ENCODE measurements around the gene CENPX. TPM values are rescaled to one million over a fixed set of nuclear protein-coding genes. Genes with fewer than 3 reads are reported as not detected.
A peak's percentile ranks its signal among the peaks of the same experiment; 100 is the strongest.

CENPX gene
- total and polyA plus RNA-seq, 10 donors = 25.4 to 91.8 (median 32.9) TPM

GRCh38 chr17:81976332-81977210 is 46.1 kb downstream of the CENPX start:
- TF ChIP-seq POLR2AphosphoS5 (IDR thresholded peaks at IDR 0.05) (no peak), POLR2A (IDR thresholded peaks at IDR 0.05) (no peak), CTCF (IDR thresholded peaks at IDR 0.05 in 8 of 11, conservative IDR thresholded peaks at IDR 0.05 in 3 of 11) (no peak)
- WGBS, 5 donors = 20 to 29% (median 26%) methylated on average over 24 to 30 of the region's 30 CpGs

GRCh38 chr17:81973432-81973831 is 49.2 kb downstream of the CENPX start:
- Histone ChIP-seq H3K4me1 (peaks cover 3 to 32% (median 16%) of the 10 kb centered on the region in 6 donors), H3K9me3 (peaks cover 0 to 10% (median 0%) of the 10 kb centered on the region in 8 donors), H3K27ac (no peak overlapping the region), H3K27me3 (replicated peaks in 1 of 7) (peaks cover 0 to 11% (median 0%) of the 10 kb centered on the region in 7 donors), H3K36me3 (no peaks in the 10 kb centered on the region), H3K4me3 (no peak overlapping the region)
- no peak for DNase-seq
- intact Hi-C loops (cut with DNase I; ENCODE audit: low total_unique reads) = no loop called here
- no peak for TF ChIP-seq POLR2A (IDR thresholded peaks at IDR 0.05)
- TF ChIP-seq CTCF (IDR thresholded peaks at IDR 0.05 in 8 of 11, conservative IDR thresholded peaks at IDR 0.05 in 3 of 11) = no peak
- no peak for TF ChIP-seq POLR2AphosphoS5 (IDR thresholded peaks at IDR 0.05)

More at GRCh38 chr17:81976332-81977210, 46.1 kb downstream of the CENPX start:
- peaks cover 0 to 26% (median 2%) of the 10 kb centered on the region in 6 donors for H3K36me3 ChIP-seq
- H3K27ac ChIP-seq = peak overlapping the region; percentile 85 to 98 (median 97)
- peak; percentile 87 for DNase-seq
- intact Hi-C loops (cut with DNase I; ENCODE audit: low total_unique reads) = no loop called here
- H3K9me3 ChIP-seq = peaks cover 0 to 10% (median 0%) of the 10 kb centered on the region in 8 donors
- peak overlapping the region; percentile 84 to 97 (median 93) for H3K4me3 ChIP-seq
- peaks cover 7 to 52% (median 30%) of the 10 kb centered on the region in 6 donors for H3K4me1 ChIP-seq
- H3K27me3 ChIP-seq (replicated peaks in 1 of 7) = no peaks in the 10 kb centered on the region

- no peak overlapping the region for H3K4me3 ChIP-seq
- H3K4me1 ChIP-seq = peaks cover 18 to 39% (median 24%) of the 10 kb centered on the region in 6 donors
- no peak for DNase-seq
- H3K9me3 ChIP-seq = peaks cover 0 to 10% (median 0%) of the 10 kb centered on the region in 8 donors
- 86 to 91% (median 88%) methylated on average over 11 to 12 of the region's 12 CpGs for WGBS, 5 donors
- intact Hi-C loops (cut with DNase I; ENCODE audit: low total_unique reads) = no loop called here
- no peak overlapping the region for H3K27ac ChIP-seq
- no peaks in the 10 kb centered on the region for H3K36me3 ChIP-seq
- TF ChIP-seq POLR2AphosphoS5 (IDR thresholded peaks at IDR 0.05) (no peak), CTCF (IDR thresholded peaks at IDR 0.05 in 8 of 11, conservative IDR thresholded peaks at IDR 0.05 in 3 of 11) (no peak), POLR2A (IDR thresholded peaks at IDR 0.05) (no peak)
- peaks cover 0 to 44% (median 13%) of the 10 kb centered on the region in 7 donors for H3K27me3 ChIP-seq (replicated peaks in 1 of 7)
Measured at GRCh38 chr17:81968850-81969812, 53.5 kb downstream of the CENPX start.

Other genes with a start within 250 kb of the CENPX start
- under 1 TPM in 1 of 7 donors, not detected in 6; 0.37 TPM for gene GCGR, start 218.7 kb downstream of the CENPX start, total RNA-seq
- gene GCGR, start 218.7 kb downstream of the CENPX start, polyA plus RNA-seq = under 1 TPM; 0.06 to 0.15 (median 0.13) TPM
- 10 to 100 TPM; 47.5 to 71.3 (median 52.6) TPM for gene MCRIP1, start 189.6 kb downstream of the CENPX start, total RNA-seq
- 100 to 1,000 TPM in 2 of 3 donors, 10 to 100 TPM in 1; 75.9 to 182 (median 111) TPM for gene MCRIP1, start 189.6 kb downstream of the CENPX start, polyA plus RNA-seq
- gene PPP1R27, start 187.8 kb downstream of the CENPX start, total RNA-seq = not detected
- under 1 TPM in 2 of 3 donors, not detected in 1; 0.09 to 0.39 TPM for gene PPP1R27, start 187.8 kb downstream of the CENPX start, polyA plus RNA-seq
- gene P4HB, start 162.3 kb downstream of the CENPX start, total RNA-seq = 1,000 to 10,000 TPM in 3 of 7 donors, 100 to 1,000 TPM in 4; 561 to 1,208 (median 823) TPM
- 100 to 1,000 TPM; 161 to 366 (median 188) TPM for gene P4HB, start 162.3 kb downstream of the CENPX start, polyA plus RNA-seq
- 100 to 1,000 TPM; 155 to 392 (median 293) TPM for gene ARHGDIA, start 151.5 kb downstream of the CENPX start, total RNA-seq
- gene ARHGDIA, start 151.5 kb downstream of the CENPX start, polyA plus RNA-seq = 100 to 1,000 TPM; 131 to 261 (median 137) TPM
- gene ALYREF, start 131.3 kb downstream of the CENPX start, total RNA-seq = 10 to 100 TPM; 31.5 to 70.0 (median 50.7) TPM
- 10 to 100 TPM; 23.6 to 56.6 (median 45.7) TPM for gene ALYREF, start 131.3 kb downstream of the CENPX start, polyA plus RNA-seq
- gene ANAPC11, start 131.2 kb downstream of the CENPX start, total RNA-seq = 10 to 100 TPM; 52.9 to 99.4 (median 54.9) TPM
- 100 to 1,000 TPM; 113 to 184 (median 179) TPM for gene ANAPC11, start 131.2 kb downstream of the CENPX start, polyA plus RNA-seq
- gene NPB, start 120.6 kb downstream of the CENPX start, total RNA-seq = 1 to 10 TPM in 3 of 7 donors, under 1 TPM in 3, not detected in 1; 0.23 to 2.9 (median 0.74) TPM
- gene NPB, start 120.6 kb downstream of the CENPX start, polyA plus RNA-seq = 1 to 10 TPM; 2.2 to 4.8 (median 3.0) TPM
- 10 to 100 TPM; 12.5 to 25.5 (median 14.6) TPM for gene PCYT2, start 111.5 kb downstream of the CENPX start, total RNA-seq
- gene PCYT2, start 111.5 kb downstream of the CENPX start, polyA plus RNA-seq = 10 to 100 TPM; 16.1 to 22.7 (median 19.4) TPM
- 10 to 100 TPM; 34.5 to 53.1 (median 37.5) TPM for gene SIRT7, start 104.7 kb downstream of the CENPX start, total RNA-seq
- gene SIRT7, start 104.7 kb downstream of the CENPX start, polyA plus RNA-seq = 10 to 100 TPM; 28.5 to 54.5 (median 54.2) TPM
- 10 to 100 TPM; 22.3 to 41.4 (median 24.2) TPM for gene MAFG, start 95.1 kb downstream of the CENPX start, total RNA-seq
- gene MAFG, start 95.1 kb downstream of the CENPX start, polyA plus RNA-seq = 10 to 100 TPM in 1 of 3 donors, 1 to 10 TPM in 2; 3.2 to 14.2 (median 3.7) TPM
- gene PYCR1, start 85.6 kb downstream of the CENPX start, total RNA-seq = 10 to 100 TPM in 1 of 7 donors, 1 to 10 TPM in 6; 3.4 to 10.8 (median 5.5) TPM
- gene PYCR1, start 85.6 kb downstream of the CENPX start, polyA plus RNA-seq = 1 to 10 TPM; 1.7 to 6.4 (median 5.0) TPM
- not detected for gene MYADML2, start 75.6 kb downstream of the CENPX start, total RNA-seq
- not detected for gene MYADML2, start 75.6 kb downstream of the CENPX start, polyA plus RNA-seq
- gene NOTUM, start 61.7 kb downstream of the CENPX start, total RNA-seq = under 1 TPM in 2 of 7 donors, not detected in 5; 0.28 to 0.85 TPM
- under 1 TPM; 0.03 to 0.11 (median 0.06) TPM for gene NOTUM, start 61.7 kb downstream of the CENPX start, polyA plus RNA-seq
- gene ASPSCR1, start 45.2 kb downstream of the CENPX start, total RNA-seq = 10 to 100 TPM; 20.2 to 44.5 (median 26.0) TPM
- gene ASPSCR1, start 45.2 kb downstream of the CENPX start, polyA plus RNA-seq = 10 to 100 TPM; 33.7 to 58.8 (median 55.5) TPM
- 10 to 100 TPM in 6 of 7 donors, 1 to 10 TPM in 1; 7.5 to 13.7 (median 11.5) TPM for gene LRRC45, start 427 bp upstream of the CENPX start, total RNA-seq
- gene LRRC45, start 427 bp upstream of the CENPX start, polyA plus RNA-seq = 10 to 100 TPM; 13.6 to 23.4 (median 20.0) TPM
- 1 to 10 TPM in 2 of 7 donors, under 1 TPM in 3, not detected in 2; 0.60 to 1.4 (median 0.66) TPM for gene RAC3, start 8.8 kb upstream of the CENPX start, total RNA-seq
- 1 to 10 TPM; 1.0 to 3.4 (median 2.0) TPM for gene RAC3, start 8.8 kb upstream of the CENPX start, polyA plus RNA-seq
- gene DCXR, start 14.8 kb upstream of the CENPX start, total RNA-seq = 10 to 100 TPM; 44.2 to 82.5 (median 54.9) TPM
- gene DCXR, start 14.8 kb upstream of the CENPX start, polyA plus RNA-seq = 10 to 100 TPM; 74.8 to 88.0 (median 87.6) TPM
- gene RFNG, start 28.9 kb upstream of the CENPX start, total RNA-seq = 10 to 100 TPM; 21.4 to 36.3 (median 26.0) TPM
- gene RFNG, start 28.9 kb upstream of the CENPX start, polyA plus RNA-seq = 10 to 100 TPM; 24.5 to 42.3 (median 41.5) TPM
- 10 to 100 TPM; 61.5 to 77.2 (median 66.5) TPM for gene GPS1, start 29.0 kb upstream of the CENPX start, total RNA-seq
- 100 to 1,000 TPM in 1 of 3 donors, 10 to 100 TPM in 2; 69.5 to 109 (median 95.4) TPM for gene GPS1, start 29.0 kb upstream of the CENPX start, polyA plus RNA-seq
- gene DUS1L, start 42.9 kb upstream of the CENPX start, total RNA-seq = 100 to 1,000 TPM in 3 of 7 donors, 10 to 100 TPM in 4; 76.4 to 114 (median 87.9) TPM
- gene DUS1L, start 42.9 kb upstream of the CENPX start, polyA plus RNA-seq = 100 to 1,000 TPM; 130 to 174 (median 173) TPM
- 10 to 100 TPM; 20.6 to 45.2 (median 22.3) TPM for gene FASN, start 75.4 kb upstream of the CENPX start, total RNA-seq
- gene FASN, start 75.4 kb upstream of the CENPX start, polyA plus RNA-seq = 10 to 100 TPM in 1 of 3 donors, 1 to 10 TPM in 2; 9.3 to 14.7 (median 9.3) TPM
- gene CCDC57, start 190.0 kb upstream of the CENPX start, total RNA-seq = 10 to 100 TPM; 28.8 to 59.6 (median 43.6) TPM
- 100 to 1,000 TPM in 1 of 3 donors, 10 to 100 TPM in 2; 82.4 to 164 (median 83.0) TPM for gene CCDC57, start 190.0 kb upstream of the CENPX start, polyA plus RNA-seq
- 100 to 1,000 TPM in 3 of 7 donors, 10 to 100 TPM in 4; 41.7 to 185 (median 91.6) TPM for gene SLC16A3, start 206.2 kb upstream of the CENPX start, total RNA-seq
- gene SLC16A3, start 206.2 kb upstream of the CENPX start, polyA plus RNA-seq = 10 to 100 TPM; 11.1 to 28.2 (median 16.5) TPM